Adrenal gland (tissue), 5 donors: ENCODE measurements around the gene EXOC6B.

Experiments used
- POLR2A ChIP-seq, 2 donors: fragments of 450-650 bp; IDR thresholded peaks; one replicate each; pipeline ENCODE4 v1.6.1; 2017; ENCODE audit warnings: antibody characterized with exemption in 2 of 2, mild to moderate bottlenecking in 2 of 2, moderate library complexity in 1 of 2
- TF ChIP-seq, protein P1 (sequence below), 6 experiments: fragments of 450-650 bp in 4 of 6; fragments of 200-600 bp in 2 of 6; sonication (generic) in 1 of 6; IDR thresholded peaks; 1 replicate in 5 of 6; 2 replicates in 1 of 6; pipeline versions ENCODE4 v1.5.1 to v1.8.0; 2016 to 2021; ENCODE audit warnings: antibody characterized with exemption in 6 of 6, mild to moderate bottlenecking in 2 of 6, moderate library complexity in 1 of 6
- donor health status: DM: no; HTN: no; CAD: no.

DNA sequence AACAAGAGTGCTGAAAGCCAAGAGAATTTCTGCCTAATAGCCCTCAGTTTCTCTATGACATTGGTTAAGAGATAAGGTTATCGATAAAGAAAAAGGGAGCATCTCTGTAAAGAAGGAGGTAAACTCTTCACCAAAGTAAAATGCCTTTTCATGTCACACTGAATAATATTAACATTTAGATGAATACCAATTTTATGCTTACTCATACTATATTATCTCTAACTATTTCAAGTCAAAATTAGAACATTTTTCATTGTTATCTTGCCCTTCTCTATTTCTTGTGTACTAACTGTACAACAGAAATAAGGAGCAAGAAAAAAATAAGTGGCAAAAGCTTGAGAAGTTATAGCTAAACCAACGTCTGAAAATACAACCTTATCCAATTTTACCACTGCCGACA is 127.5 kb downstream of the EXOC6B start:
- no peak for TF ChIP-seq POLR2A (IDR thresholded peaks at IDR 0.05)
- TF ChIP-seq, protein P1, sequence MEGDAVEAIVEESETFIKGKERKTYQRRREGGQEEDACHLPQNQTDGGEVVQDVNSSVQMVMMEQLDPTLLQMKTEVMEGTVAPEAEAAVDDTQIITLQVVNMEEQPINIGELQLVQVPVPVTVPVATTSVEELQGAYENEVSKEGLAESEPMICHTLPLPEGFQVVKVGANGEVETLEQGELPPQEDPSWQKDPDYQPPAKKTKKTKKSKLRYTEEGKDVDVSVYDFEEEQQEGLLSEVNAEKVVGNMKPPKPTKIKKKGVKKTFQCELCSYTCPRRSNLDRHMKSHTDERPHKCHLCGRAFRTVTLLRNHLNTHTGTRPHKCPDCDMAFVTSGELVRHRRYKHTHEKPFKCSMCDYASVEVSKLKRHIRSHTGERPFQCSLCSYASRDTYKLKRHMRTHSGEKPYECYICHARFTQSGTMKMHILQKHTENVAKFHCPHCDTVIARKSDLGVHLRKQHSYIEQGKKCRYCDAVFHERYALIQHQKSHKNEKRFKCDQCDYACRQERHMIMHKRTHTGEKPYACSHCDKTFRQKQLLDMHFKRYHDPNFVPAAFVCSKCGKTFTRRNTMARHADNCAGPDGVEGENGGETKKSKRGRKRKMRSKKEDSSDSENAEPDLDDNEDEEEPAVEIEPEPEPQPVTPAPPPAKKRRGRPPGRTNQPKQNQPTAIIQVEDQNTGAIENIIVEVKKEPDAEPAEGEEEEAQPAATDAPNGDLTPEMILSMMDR (IDR thresholded peaks at IDR 0.05), result no peak
